ENCODE data around the gene SIGLEC14.

The SIGLEC14 gene

DNA sequence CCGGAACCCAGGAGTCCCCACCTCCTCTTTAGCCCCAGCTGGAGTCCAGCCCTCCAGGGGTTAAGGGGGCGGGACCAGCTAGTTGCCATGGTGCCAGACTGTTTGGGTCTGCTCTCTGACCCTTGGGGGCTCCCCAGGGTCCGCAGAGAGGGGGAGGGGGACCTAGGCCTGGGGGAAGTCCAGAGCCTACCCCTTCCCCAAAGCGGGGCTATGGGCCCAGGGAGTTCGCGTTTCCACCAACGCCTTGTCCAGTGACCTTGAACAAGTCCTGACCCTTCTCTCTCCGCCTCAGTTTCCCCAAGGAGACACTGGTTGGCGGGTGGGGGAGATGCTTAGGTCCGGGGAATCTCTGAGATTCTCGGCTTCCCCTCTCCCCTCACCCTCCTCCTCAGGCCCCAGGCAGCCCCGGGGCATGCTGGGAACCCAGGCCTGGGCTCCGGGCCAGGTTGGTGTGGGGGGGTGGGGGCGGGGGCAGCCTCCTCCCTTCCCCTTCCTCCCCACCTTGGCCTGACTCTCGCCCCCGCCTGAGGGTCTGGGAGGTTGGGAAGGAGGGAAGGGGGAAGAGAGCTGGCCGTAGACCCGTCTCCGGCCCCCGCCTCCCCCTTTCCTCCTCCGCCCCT, 43.9 kb upstream of the SIGLEC14 start (continued):
- TF ChIP-seq, protein P1, sequence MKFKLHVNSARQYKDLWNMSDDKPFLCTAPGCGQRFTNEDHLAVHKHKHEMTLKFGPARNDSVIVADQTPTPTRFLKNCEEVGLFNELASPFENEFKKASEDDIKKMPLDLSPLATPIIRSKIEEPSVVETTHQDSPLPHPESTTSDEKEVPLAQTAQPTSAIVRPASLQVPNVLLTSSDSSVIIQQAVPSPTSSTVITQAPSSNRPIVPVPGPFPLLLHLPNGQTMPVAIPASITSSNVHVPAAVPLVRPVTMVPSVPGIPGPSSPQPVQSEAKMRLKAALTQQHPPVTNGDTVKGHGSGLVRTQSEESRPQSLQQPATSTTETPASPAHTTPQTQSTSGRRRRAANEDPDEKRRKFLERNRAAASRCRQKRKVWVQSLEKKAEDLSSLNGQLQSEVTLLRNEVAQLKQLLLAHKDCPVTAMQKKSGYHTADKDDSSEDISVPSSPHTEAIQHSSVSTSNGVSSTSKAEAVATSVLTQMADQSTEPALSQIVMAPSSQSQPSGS (tag by site-specific recombination; IDR thresholded peaks at IDR 0.05; ENCODE audit: low read depth), result no peak
- no peak for TF ChIP-seq ZNF132 (tag by site-specific recombination; IDR thresholded peaks at IDR 0.05; ENCODE audit: borderline replicate concordance)
- no peak; the same call in 1 of the 2 replicates for TF ChIP-seq ZNF423 (tag by site-specific recombination; IDR thresholded peaks at IDR 0.05)
- peak; percentile 36; the same call in 1 of the 2 replicates for TF ChIP-seq ZNF324 (tag by site-specific recombination; IDR thresholded peaks at IDR 0.05)
- TF ChIP-seq ZSCAN16 (tag by site-specific recombination; IDR thresholded peaks at IDR 0.05), result no peak
- TF ChIP-seq ZNF211 (tag by site-specific recombination; IDR thresholded peaks at IDR 0.05; ENCODE audit: low read depth), result no peak
- TF ChIP-seq ZNF623 (tag by site-specific recombination; IDR thresholded peaks at IDR 0.05), result no peak
- TF ChIP-seq, protein P2, sequence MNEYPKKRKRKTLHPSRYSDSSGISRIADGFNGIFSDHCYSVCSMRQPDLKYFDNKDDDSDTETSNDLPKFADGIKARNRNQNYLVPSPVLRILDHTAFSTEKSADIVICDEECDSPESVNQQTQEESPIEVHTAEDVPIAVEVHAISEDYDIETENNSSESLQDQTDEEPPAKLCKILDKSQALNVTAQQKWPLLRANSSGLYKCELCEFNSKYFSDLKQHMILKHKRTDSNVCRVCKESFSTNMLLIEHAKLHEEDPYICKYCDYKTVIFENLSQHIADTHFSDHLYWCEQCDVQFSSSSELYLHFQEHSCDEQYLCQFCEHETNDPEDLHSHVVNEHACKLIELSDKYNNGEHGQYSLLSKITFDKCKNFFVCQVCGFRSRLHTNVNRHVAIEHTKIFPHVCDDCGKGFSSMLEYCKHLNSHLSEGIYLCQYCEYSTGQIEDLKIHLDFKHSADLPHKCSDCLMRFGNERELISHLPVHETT (tag by site-specific recombination; IDR thresholded peaks at IDR 0.05), result no peak
- TF ChIP-seq ZNF530 (tag by site-specific recombination; IDR thresholded peaks at IDR 0.05; ENCODE audit: low read depth), result no peak
- no peak for TF ChIP-seq TRIM28 (IDR thresholded peaks at IDR 0.05; ENCODE audit: borderline replicate concordance, low read length)
- TF ChIP-seq, protein P3, sequence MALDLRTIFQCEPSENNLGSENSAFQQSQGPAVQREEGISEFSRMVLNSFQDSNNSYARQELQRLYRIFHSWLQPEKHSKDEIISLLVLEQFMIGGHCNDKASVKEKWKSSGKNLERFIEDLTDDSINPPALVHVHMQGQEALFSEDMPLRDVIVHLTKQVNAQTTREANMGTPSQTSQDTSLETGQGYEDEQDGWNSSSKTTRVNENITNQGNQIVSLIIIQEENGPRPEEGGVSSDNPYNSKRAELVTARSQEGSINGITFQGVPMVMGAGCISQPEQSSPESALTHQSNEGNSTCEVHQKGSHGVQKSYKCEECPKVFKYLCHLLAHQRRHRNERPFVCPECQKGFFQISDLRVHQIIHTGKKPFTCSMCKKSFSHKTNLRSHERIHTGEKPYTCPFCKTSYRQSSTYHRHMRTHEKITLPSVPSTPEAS (tag by site-specific recombination; IDR thresholded peaks at IDR 0.05), result no peak
- no peak for TF ChIP-seq SCRT1 (tag by site-specific recombination; IDR thresholded peaks at IDR 0.05; ENCODE audit: borderline replicate concordance)

DNA sequence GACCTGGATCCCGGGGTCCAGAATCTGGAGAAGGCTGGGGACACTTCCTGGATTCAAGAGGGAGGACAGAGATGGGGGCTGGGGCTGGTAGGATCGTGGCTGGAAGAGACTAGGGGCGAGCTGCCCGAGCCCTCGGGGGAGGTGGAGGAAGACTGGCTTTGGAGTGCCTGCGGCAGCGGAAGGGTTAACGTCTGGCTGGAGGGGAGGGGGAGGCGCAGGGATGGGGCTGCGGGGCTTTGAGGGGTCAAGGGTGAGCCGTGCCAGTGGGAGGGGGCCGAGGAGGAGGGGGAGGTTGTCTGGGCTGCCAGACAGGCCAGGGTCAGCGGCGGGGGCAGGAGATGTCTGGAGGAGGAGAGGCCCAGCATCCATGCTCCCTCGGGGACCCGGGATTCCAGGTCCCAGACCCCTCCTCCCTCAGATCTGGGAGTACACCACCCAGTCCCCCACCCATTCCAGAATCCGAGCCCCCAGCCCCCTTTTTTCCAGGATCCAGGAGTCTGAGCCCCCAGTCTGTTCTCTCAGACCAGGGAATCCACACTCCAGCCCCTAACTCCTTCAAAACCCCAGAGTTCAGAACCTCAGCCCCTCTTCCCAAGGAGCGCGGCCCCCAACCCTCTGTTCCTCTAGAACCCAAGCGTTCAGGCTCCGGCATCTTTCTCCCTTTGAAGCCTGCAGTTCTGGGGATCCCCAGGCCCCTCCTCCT, 43.3 kb upstream of the SIGLEC14 start:
- ChIA-PET POLR2A (interaction anchor here (0.9 to 1.9 kb wide), 4 partner anchors 9 to 18 kb away, joined by 3 to 23 read pairs (median 8); no protein-coding TSS in a partner anchor), CTCF (interaction anchor here (2.6 kb wide), 1 partner anchor 29 kb away, joined by 20 read pairs; no protein-coding TSS in a partner anchor)
- no peaks in the 10 kb centered on the region for H3K9me3 ChIP-seq (ENCODE audit: control insufficient read depth, insufficient read depth, low read depth, low read length)
- peak overlapping the region; percentile 83 for H3K4me3 ChIP-seq (ENCODE audit: low read depth, low read length)
- H3K4me1 ChIP-seq (ENCODE audit: control insufficient read depth, insufficient read depth, low read length), result peaks cover 17% of the 10 kb centered on the region
- H3K36me3 ChIP-seq (ENCODE audit: control insufficient read depth in 2 of 2, insufficient read depth in 1 of 2, low read length in 2 of 2), result peaks cover 7 to 20% of the 10 kb centered on the region in 2 experiments; a peak in 2 of 3 replicates
- 0 out of 2 replicates have a peak, but pooled peaks have one; percentile 10 for TF ChIP-seq WT1 (tag by site-specific recombination; IDR thresholded peaks at IDR 0.05)
- TF ChIP-seq ZFHX2 (tag by site-specific recombination; conservative IDR thresholded peaks at IDR 0.05), result peak; percentile 76
- TF ChIP-seq SP3 (tag by site-specific recombination; IDR thresholded peaks at IDR 0.05), result peak; percentile 58
- no peak for TF ChIP-seq ZSCAN30 (tag by site-specific recombination; IDR thresholded peaks at IDR 0.05)
- TF ChIP-seq ZNF433 (tag by site-specific recombination; IDR thresholded peaks at IDR 0.05; ENCODE audit: low read depth), result no peak
- TF ChIP-seq ZNF341 (tag by site-specific recombination; IDR thresholded peaks at IDR 0.05; ENCODE audit: low read depth), result peak; percentile 16; the same call in 1 of the 2 replicates
- peak; percentile 66 for TF ChIP-seq ZNF335 (tag by site-specific recombination; conservative IDR thresholded peaks at IDR 0.05)
- peak; percentile 73 for TF ChIP-seq EGR2 (tag by site-specific recombination; IDR thresholded peaks at IDR 0.05; ENCODE audit: low read depth)
- H3K27ac ChIP-seq (ENCODE audit: extremely low read depth, low read depth, low read length), result peak overlapping the region; percentile 91

Data from HEK293 (cell line).